DOHH2 (cell line): Measurements from ENCODE around the gene SERINC3.

Source experiments
- H3F3A ChIP-seq: fragments of 200-600 bp; sonication (generic), shearing (Covaris generic); 2 replicates; pipeline ENCODE4 v1.6.0; 2016; ENCODE audit warnings: antibody characterized with exemption, mild to moderate bottlenecking; ENCODE audit not compliant: control insufficient read depth, insufficient read depth
- H3K27ac ChIP-seq: fragments of 200-600 bp; sonication (generic); 2 replicates; pipeline ENCODE4 v1.5.1; 2014; ENCODE audit warnings: low read depth, mild to moderate bottlenecking, low read length, moderate library complexity
- H3K27me3 ChIP-seq: fragments of 200-600 bp; sonication (generic); 2 replicates; pipeline ENCODE4 v1.6.1; 2014; ENCODE audit warnings: mild to moderate bottlenecking, low read length, mixed read lengths; ENCODE audit not compliant: control insufficient read depth
- H3K36me3 ChIP-seq: fragments of 200-600 bp; sonication (generic); 2 replicates; pipeline ENCODE4 v1.6.1; 2014; ENCODE audit warnings: mild to moderate bottlenecking, low read length, moderate library complexity, mixed read lengths; ENCODE audit not compliant: control insufficient read depth
- H3K4me1 ChIP-seq: fragments of 200-600 bp; sonication (generic); 2 replicates; pipeline ENCODE4 v1.6.1; 2014; ENCODE audit warnings: mild to moderate bottlenecking, low read length, mixed read lengths; ENCODE audit not compliant: control insufficient read depth
- H3K4me2 ChIP-seq: fragments of 200-600 bp; sonication (generic); 2 replicates; pipeline ENCODE4 v1.6.0; 2014; ENCODE audit warnings: mild to moderate bottlenecking, low read length, moderate library complexity
- H3K4me3 ChIP-seq: fragments of 200-600 bp; sonication (generic); 2 replicates; pipeline ENCODE4 v1.5.1; 2014; ENCODE audit warnings: mild to moderate bottlenecking, low read length, mixed read lengths
- H3K79me2 ChIP-seq: fragments of 200-600 bp; sonication (generic); 2 replicates; pipeline ENCODE4 v1.6.1; 2014; ENCODE audit warnings: mild to moderate bottlenecking, low read length, mixed read lengths; ENCODE audit not compliant: control insufficient read depth
- H3K9me2 ChIP-seq: fragments of 200-600 bp; sonication (generic); replicated peaks from 2 replicates; pipeline ENCODE4 v1.6.1; 2014; ENCODE audit warnings: mild to moderate bottlenecking, low read length, mixed read lengths; ENCODE audit not compliant: control insufficient read depth
- H3K9me3 ChIP-seq: fragments of 200-600 bp; sonication (generic); 2 replicates; pipeline ENCODE4 v1.6.1; 2014; ENCODE audit warnings: antibody characterized with exemption, low read length, mixed read lengths; ENCODE audit not compliant: control insufficient read depth, insufficient read depth
- H4K20me1 ChIP-seq: fragments of 200-600 bp; sonication (generic); 2 replicates; pipeline ENCODE4 v1.6.0; 2014; ENCODE audit warnings: low read depth, mild to moderate bottlenecking, antibody characterized with exemption, low read length, moderate library complexity; ENCODE audit not compliant: control insufficient read depth, insufficient read depth
- EZH2phosphoT487 ChIP-seq: fragments of 200-600 bp; sonication (generic); IDR thresholded peaks from 2 replicates; pipeline ENCODE4 v1.6.1; 2017; ENCODE audit warnings: borderline replicate concordance, mild to moderate bottlenecking, antibody characterized with exemption, low read length, moderate library complexity, mixed read lengths
- TF ChIP-seq, protein P1 (sequence below): fragments of 200-600 bp; sonication (generic); IDR thresholded peaks from one replicate; pipeline ENCODE4 v1.5.1; 2014; ENCODE audit warnings: antibody characterized with exemption, mild to moderate bottlenecking, low read depth, low read length; ENCODE audit not compliant: poor library complexity, severe bottlenecking

Gene SERINC3

DNA sequence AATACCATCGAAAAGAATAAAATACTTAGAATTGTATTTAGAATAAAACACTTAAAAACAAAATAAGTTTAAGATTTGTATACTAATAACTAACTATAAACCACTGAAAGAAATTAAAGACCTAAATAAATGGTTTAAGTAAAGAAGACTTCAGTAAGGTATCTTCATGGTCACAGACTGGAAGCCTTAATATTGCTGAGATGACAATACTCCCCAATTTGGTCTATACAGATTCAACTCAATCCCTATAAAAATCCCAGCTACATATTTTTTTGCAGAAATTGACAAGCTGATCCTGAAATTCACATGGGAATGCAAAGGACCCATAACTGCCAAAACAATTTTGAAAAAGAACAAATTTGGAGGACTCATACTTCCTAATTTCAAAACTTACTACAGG is 18.9 kb downstream of the SERINC3 start:
- no peaks in the 10 kb centered on the region for H3F3A ChIP-seq
- H3K79me2 ChIP-seq = no peaks in the 10 kb centered on the region
- peaks cover 73% of the 10 kb centered on the region for H3K36me3 ChIP-seq
- no peaks in the 10 kb centered on the region for H3K9me2 ChIP-seq
- no peaks in the 10 kb centered on the region for H3K9me3 ChIP-seq
- no peaks in the 10 kb centered on the region for H3K27me3 ChIP-seq
- H3K27ac ChIP-seq = no peak overlapping the region
- H3K4me2 ChIP-seq = no peak overlapping the region
- no peaks in the 10 kb centered on the region for H4K20me1 ChIP-seq
- H3K4me1 ChIP-seq = no peaks in the 10 kb centered on the region
- no peak overlapping the region for H3K4me3 ChIP-seq
- TF ChIP-seq, protein P1, sequence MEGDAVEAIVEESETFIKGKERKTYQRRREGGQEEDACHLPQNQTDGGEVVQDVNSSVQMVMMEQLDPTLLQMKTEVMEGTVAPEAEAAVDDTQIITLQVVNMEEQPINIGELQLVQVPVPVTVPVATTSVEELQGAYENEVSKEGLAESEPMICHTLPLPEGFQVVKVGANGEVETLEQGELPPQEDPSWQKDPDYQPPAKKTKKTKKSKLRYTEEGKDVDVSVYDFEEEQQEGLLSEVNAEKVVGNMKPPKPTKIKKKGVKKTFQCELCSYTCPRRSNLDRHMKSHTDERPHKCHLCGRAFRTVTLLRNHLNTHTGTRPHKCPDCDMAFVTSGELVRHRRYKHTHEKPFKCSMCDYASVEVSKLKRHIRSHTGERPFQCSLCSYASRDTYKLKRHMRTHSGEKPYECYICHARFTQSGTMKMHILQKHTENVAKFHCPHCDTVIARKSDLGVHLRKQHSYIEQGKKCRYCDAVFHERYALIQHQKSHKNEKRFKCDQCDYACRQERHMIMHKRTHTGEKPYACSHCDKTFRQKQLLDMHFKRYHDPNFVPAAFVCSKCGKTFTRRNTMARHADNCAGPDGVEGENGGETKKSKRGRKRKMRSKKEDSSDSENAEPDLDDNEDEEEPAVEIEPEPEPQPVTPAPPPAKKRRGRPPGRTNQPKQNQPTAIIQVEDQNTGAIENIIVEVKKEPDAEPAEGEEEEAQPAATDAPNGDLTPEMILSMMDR = no peak
- TF ChIP-seq EZH2phosphoT487 = no peak

DNA sequence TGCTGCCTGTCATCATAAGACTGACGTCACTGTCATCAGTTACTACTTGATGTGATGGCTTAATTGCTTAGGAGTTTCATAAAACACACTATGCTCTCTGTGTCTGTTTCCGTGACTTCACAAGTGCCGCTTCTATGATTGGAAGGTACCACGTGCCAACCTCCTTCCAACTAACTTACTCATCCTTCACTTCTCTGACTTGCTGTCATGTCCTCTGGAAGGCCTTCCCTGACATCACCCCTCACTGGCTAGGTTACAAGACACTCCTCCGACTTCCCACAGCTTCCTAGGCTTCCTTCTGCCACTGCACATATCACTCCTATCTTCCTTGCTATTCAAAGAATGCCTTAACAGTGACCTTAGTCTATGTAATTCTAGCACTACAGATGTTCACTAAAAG is 20.4 kb downstream of the SERINC3 start:
- Histone ChIP-seq H3K36me3 (peaks cover 68% of the 10 kb centered on the region), H3K27me3 (no peaks in the 10 kb centered on the region), H3K9me2 (no peaks in the 10 kb centered on the region), H3K79me2 (no peaks in the 10 kb centered on the region), H3K27ac (no peak overlapping the region), H3K4me1 (no peaks in the 10 kb centered on the region), H3K9me3 (no peaks in the 10 kb centered on the region), H3K4me3 (no peak overlapping the region), H3K4me2 (no peak overlapping the region), H4K20me1 (no peaks in the 10 kb centered on the region), H3F3A (no peaks in the 10 kb centered on the region)
- no peak for TF ChIP-seq EZH2phosphoT487
- TF ChIP-seq, protein P1 = no peak

DNA sequence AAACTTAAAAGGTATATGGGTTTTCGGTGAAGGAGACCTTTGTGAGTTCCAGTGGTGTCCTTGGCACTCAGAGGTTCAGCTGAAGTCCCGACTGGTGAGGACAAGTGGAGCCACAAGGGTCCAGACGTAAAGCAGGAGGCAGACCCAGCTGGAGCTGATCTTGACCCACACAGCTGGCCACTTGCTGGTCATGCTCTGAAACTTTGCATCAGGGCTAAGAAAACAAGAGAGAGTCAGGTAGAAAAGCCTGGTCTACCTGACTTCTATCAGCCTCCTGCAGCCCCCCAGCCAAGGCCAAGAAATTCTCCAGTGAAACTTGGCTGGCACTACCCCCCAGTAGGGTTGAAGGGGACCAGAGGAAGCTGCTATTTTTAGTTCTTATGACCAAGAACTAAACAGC is 21.6 kb downstream of the SERINC3 start:
- Histone ChIP-seq H3K27ac (no peak overlapping the region), H3K9me2 (no peaks in the 10 kb centered on the region), H4K20me1 (no peaks in the 10 kb centered on the region), H3K9me3 (no peaks in the 10 kb centered on the region), H3K27me3 (no peaks in the 10 kb centered on the region), H3K36me3 (peaks cover 74% of the 10 kb centered on the region), H3K4me3 (no peak overlapping the region), H3K4me1 (no peaks in the 10 kb centered on the region), H3K4me2 (no peak overlapping the region), H3F3A (no peaks in the 10 kb centered on the region), H3K79me2 (no peaks in the 10 kb centered on the region)
- TF ChIP-seq, protein P1 = no peak
- no peak for TF ChIP-seq EZH2phosphoT487

DNA sequence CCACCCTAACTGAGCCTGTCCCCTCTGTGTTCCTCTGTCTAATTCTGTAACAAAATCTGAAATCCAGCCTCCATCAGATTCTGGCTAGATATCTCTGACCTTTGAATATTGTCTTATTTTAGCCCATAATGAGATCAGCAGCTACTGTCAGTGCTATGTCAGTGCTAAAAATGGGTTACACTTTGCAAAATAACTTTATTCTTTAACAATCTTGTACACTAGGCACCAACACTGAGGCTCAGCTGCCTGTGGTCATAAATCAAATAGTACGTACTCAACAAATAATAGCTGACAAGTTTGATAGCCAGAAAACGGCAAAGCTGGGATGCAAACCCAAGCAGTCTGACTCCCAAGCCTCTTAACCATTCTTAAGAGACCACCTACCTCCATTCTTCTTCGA is 24.1 kb downstream of the SERINC3 start:
- Histone ChIP-seq H3K36me3 (peaks cover 78% of the 10 kb centered on the region), H3F3A (no peaks in the 10 kb centered on the region), H3K27ac (no peak overlapping the region), H3K4me1 (peaks cover 5% of the 10 kb centered on the region), H4K20me1 (no peaks in the 10 kb centered on the region), H3K4me3 (no peak overlapping the region), H3K9me2 (no peaks in the 10 kb centered on the region), H3K9me3 (no peaks in the 10 kb centered on the region), H3K27me3 (no peaks in the 10 kb centered on the region), H3K4me2 (no peak overlapping the region), H3K79me2 (no peaks in the 10 kb centered on the region)
- TF ChIP-seq EZH2phosphoT487 = no peak
- TF ChIP-seq, protein P1 = no peak
